ENCODE data around the gene SRGAP1.
A peak's percentile ranks its signal among the peaks of the same experiment; 100 is the strongest.
"Not testable (repeated sequence)": the region's sequence is repeated elsewhere in the genome, so short reads cannot be mapped to it uniquely, and the experiment has no call there.

SRGAP1 gene

GRCh38 chr12:64181430-64182291 lies 337.2 kb downstream of the SRGAP1 start:
- peak; percentile 94 to 97 for DNase-seq

GRCh38 chr12:64184216-64184615 lies 339.7 kb downstream of the SRGAP1 start:
- DNase-seq, result no peak

GRCh38 chr12:64186789-64187188 lies 342.3 kb downstream of the SRGAP1 start:
- DNase-seq, result peak in 1 of 2 experiments; percentile 16

- peak in 1 of 2 experiments; percentile 67 for DNase-seq
Measured at GRCh38 chr12:64187370-64187769, 342.9 kb downstream of the SRGAP1 start.

GRCh38 chr12:64187794-64188193 lies 343.3 kb downstream of the SRGAP1 start:
- no peak for DNase-seq

GRCh38 chr12:64189530-64189929 lies 345.0 kb downstream of the SRGAP1 start:
- DNase-seq, result no peak

- DNase-seq, result no peak
Measured at GRCh38 chr12:64190140-64190539, 345.6 kb downstream of the SRGAP1 start.

- DNase-seq, result no peak
Measured at GRCh38 chr12:64192644-64193444, 348.3 kb downstream of the SRGAP1 start.

GRCh38 chr12:64193931-64194330 lies 349.4 kb downstream of the SRGAP1 start:
- DNase-seq, result no peak

GRCh38 chr12:64194333-64195149 lies 350.0 kb downstream of the SRGAP1 start:
- no peak for DNase-seq

- not testable (repeated sequence) for DNase-seq
Measured at GRCh38 chr12:64195841-64196240, 351.3 kb downstream of the SRGAP1 start.

- no peak for DNase-seq
Measured at GRCh38 chr12:64203036-64203435, 358.5 kb downstream of the SRGAP1 start.

GRCh38 chr12:64203775-64204174 lies 359.3 kb downstream of the SRGAP1 start:
- DNase-seq, result no peak

- DNase-seq, result no peak
Measured at GRCh38 chr12:64205542-64205941, 361.0 kb downstream of the SRGAP1 start.

- no peak for DNase-seq
Measured at GRCh38 chr12:64207453-64207852, 363.0 kb downstream of the SRGAP1 start.
